Measurements from ENCODE around the gene SOX2.

DNA sequence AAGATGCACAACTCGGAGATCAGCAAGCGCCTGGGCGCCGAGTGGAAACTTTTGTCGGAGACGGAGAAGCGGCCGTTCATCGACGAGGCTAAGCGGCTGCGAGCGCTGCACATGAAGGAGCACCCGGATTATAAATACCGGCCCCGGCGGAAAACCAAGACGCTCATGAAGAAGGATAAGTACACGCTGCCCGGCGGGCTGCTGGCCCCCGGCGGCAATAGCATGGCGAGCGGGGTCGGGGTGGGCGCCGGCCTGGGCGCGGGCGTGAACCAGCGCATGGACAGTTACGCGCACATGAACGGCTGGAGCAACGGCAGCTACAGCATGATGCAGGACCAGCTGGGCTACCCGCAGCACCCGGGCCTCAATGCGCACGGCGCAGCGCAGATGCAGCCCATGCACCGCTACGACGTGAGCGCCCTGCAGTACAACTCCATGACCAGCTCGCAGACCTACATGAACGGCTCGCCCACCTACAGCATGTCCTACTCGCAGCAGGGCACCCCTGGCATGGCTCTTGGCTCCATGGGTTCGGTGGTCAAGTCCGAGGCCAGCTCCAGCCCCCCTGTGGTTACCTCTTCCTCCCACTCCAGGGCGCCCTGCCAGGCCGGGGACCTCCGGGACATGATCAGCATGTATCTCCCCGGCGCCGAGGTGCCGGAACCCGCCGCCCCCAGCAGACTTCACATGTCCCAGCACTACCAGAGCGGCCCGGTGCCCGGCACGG, 991 bp downstream of the SOX2 start:
- TF ChIP-seq, protein P1, sequence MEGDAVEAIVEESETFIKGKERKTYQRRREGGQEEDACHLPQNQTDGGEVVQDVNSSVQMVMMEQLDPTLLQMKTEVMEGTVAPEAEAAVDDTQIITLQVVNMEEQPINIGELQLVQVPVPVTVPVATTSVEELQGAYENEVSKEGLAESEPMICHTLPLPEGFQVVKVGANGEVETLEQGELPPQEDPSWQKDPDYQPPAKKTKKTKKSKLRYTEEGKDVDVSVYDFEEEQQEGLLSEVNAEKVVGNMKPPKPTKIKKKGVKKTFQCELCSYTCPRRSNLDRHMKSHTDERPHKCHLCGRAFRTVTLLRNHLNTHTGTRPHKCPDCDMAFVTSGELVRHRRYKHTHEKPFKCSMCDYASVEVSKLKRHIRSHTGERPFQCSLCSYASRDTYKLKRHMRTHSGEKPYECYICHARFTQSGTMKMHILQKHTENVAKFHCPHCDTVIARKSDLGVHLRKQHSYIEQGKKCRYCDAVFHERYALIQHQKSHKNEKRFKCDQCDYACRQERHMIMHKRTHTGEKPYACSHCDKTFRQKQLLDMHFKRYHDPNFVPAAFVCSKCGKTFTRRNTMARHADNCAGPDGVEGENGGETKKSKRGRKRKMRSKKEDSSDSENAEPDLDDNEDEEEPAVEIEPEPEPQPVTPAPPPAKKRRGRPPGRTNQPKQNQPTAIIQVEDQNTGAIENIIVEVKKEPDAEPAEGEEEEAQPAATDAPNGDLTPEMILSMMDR (IDR thresholded peaks at IDR 0.05): no peak
- no peak for TF ChIP-seq POLR2A (IDR thresholded peaks at IDR 0.05)
